HG02798 (cell line): ENCODE data around the gene EGFL7.

ENCODE experiments used
- ATAC-seq: cut with Tn5 transposase; IDR thresholded peaks from one replicate; pipeline ENCODE4 v1.9.1; 2021; ENCODE audit warnings: mild to moderate bottlenecking; ENCODE audit not compliant: unreplicated experiment, poor library complexity

The EGFL7 gene

GRCh38 chr9:136712690-136713544, 50.2 kb downstream of the EGFL7 start:
- no peak for ATAC-seq

- ATAC-seq: no peak
Observed at GRCh38 chr9:136713550-136713949, 50.8 kb downstream of the EGFL7 start.

- ATAC-seq: no peak
Observed at GRCh38 chr9:136714096-136714892, 51.6 kb downstream of the EGFL7 start.

GRCh38 chr9:136714893-136715274, 52.2 kb downstream of the EGFL7 start:
- no peak for ATAC-seq

GRCh38 chr9:136717399-136717798, 54.7 kb downstream of the EGFL7 start:
- ATAC-seq: no peak

GRCh38 chr9:136718345-136719194, 55.9 kb downstream of the EGFL7 start:
- ATAC-seq: no peak

GRCh38 chr9:136719195-136719880, 56.6 kb downstream of the EGFL7 start:
- ATAC-seq: no peak

GRCh38 chr9:136720251-136720897, 57.7 kb downstream of the EGFL7 start:
- ATAC-seq: no peak

- ATAC-seq: no peak
Observed at GRCh38 chr9:136720898-136721338, 58.2 kb downstream of the EGFL7 start.

- ATAC-seq: no peak
Observed at GRCh38 chr9:136721339-136722092, 58.8 kb downstream of the EGFL7 start.
